Body of pancreas (tissue), 4 donors: ENCODE results near the gene SARNP.

ENCODE experiments used
- CTCF ChIP-seq, 7 experiments: fragments of 450-650 bp in 4 of 7; fragments of 200-600 bp in 3 of 7; sonication (generic) in 3 of 7; IDR thresholded peaks; one replicate each; pipeline ENCODE4 v1.5.1; 2016 to 2019; ENCODE audit warnings: antibody characterized with exemption in 7 of 7
- POLR2A ChIP-seq, 3 donors: fragments of 450-650 bp; IDR thresholded peaks; one replicate each; pipeline ENCODE4 v1.6.1; 2016; ENCODE audit warnings: antibody characterized with exemption in 3 of 3, mild to moderate bottlenecking in 2 of 3

GRCh38 chr12:55789171-55789570 is 28.4 kb downstream of the SARNP start:
- TF ChIP-seq POLR2A (IDR thresholded peaks at IDR 0.05) = no peak
- no peak for TF ChIP-seq CTCF (IDR thresholded peaks at IDR 0.05)
